HG03558 (cell line): ENCODE measurements around the gene PGA4.
"Not testable (repeated sequence)": the region's sequence is repeated elsewhere in the genome, so short reads cannot be mapped to it uniquely, and the experiment has no call there.

Source experiments
- ATAC-seq: cut with Tn5 transposase; IDR thresholded peaks from one replicate; pipeline ENCODE4 v1.9.1; 2021; ENCODE audit warnings: moderate number of reproducible peaks; ENCODE audit not compliant: unreplicated experiment; ENCODE audit errors: extremely low read depth

PGA4 gene

GRCh38 chr11:61203873-61204272 lies 18.3 kb upstream of the PGA4 start:
- ATAC-seq = not testable (repeated sequence)

- ATAC-seq = not testable (repeated sequence)
Measured at GRCh38 chr11:61204502-61205059, 17.6 kb upstream of the PGA4 start.

- ATAC-seq = not testable (repeated sequence)
Measured at GRCh38 chr11:61207636-61208310, 14.4 kb upstream of the PGA4 start.

- ATAC-seq = not testable (repeated sequence)
Measured at GRCh38 chr11:61210629-61211028, 11.5 kb upstream of the PGA4 start.

GRCh38 chr11:61211327-61211952 lies 10.7 kb upstream of the PGA4 start:
- ATAC-seq = not testable (repeated sequence)

- ATAC-seq = not testable (repeated sequence)
Measured at GRCh38 chr11:61212202-61212601, 9.9 kb upstream of the PGA4 start.

- ATAC-seq = not testable (repeated sequence)
Measured at GRCh38 chr11:61213711-61214324, 8.3 kb upstream of the PGA4 start.

GRCh38 chr11:61218306-61218705 lies 3.8 kb upstream of the PGA4 start:
- not testable (repeated sequence) for ATAC-seq

GRCh38 chr11:61219016-61219415 lies 3.1 kb upstream of the PGA4 start:
- ATAC-seq = not testable (repeated sequence)

- not testable (repeated sequence) for ATAC-seq
Measured at GRCh38 chr11:61222692-61223091, 545 bp downstream of the PGA4 start.

- ATAC-seq = not testable (repeated sequence)
Measured at GRCh38 chr11:61226457-61227137, 4.5 kb downstream of the PGA4 start.

- ATAC-seq = not testable (repeated sequence)
Measured at GRCh38 chr11:61229458-61229857, 7.3 kb downstream of the PGA4 start.

- not testable (repeated sequence) for ATAC-seq
Measured at GRCh38 chr11:61231033-61231432, 8.9 kb downstream of the PGA4 start.

- not testable (repeated sequence) for ATAC-seq
Measured at GRCh38 chr11:61231585-61231984, 9.4 kb downstream of the PGA4 start.

GRCh38 chr11:61232548-61233145 lies 10.5 kb downstream of the PGA4 start:
- not testable (repeated sequence) for ATAC-seq

- ATAC-seq = not testable (repeated sequence)
Measured at GRCh38 chr11:61237130-61237529, 15.0 kb downstream of the PGA4 start.

GRCh38 chr11:61240288-61240687 lies 18.1 kb downstream of the PGA4 start:
- not testable (repeated sequence) for ATAC-seq

GRCh38 chr11:61240875-61241274 lies 18.7 kb downstream of the PGA4 start, which contains the start of gene PGA5:
Gene PGA5, plus strand, starts transcription at chr11:61241175. Its CDS starts 52 bp downstream, at chr11:61241227.
- ATAC-seq = not testable (repeated sequence)

GRCh38 chr11:61241526-61241925 lies 19.4 kb downstream of the PGA4 start:
- ATAC-seq = not testable (repeated sequence)
